ENCODE measurements around the gene SYTL2. TPM values are rescaled to one million over a fixed set of nuclear protein-coding genes. Genes with fewer than 3 reads are reported as not detected.

The SYTL2 gene
- total RNA-seq, 1 donor from 2014 or later = 25.1 TPM

GRCh38 chr11:85809863-85810262 lies 1.1 kb downstream of the SYTL2 start:
- Mint-ChIP-seq H3K4me3 (ENCODE audit: unreplicated experiment) (peak overlapping the region; percentile 71), H3K4me1 (ENCODE audit: low read depth) (peaks cover 17% of the 10 kb centered on the region), H3K27me3 (ENCODE audit: low read depth) (no peaks in the 10 kb centered on the region), H3K36me3 (ENCODE audit: low read depth) (no peaks in the 10 kb centered on the region), H3K9me3 (ENCODE audit: low read depth) (no peaks in the 10 kb centered on the region), H3K27ac (ENCODE audit: unreplicated experiment) (no peak overlapping the region)
- DNase-seq (ENCODE audit: low spot score) = no peak
- peak; percentile 57 for TF ChIP-seq CTCF (IDR thresholded peaks at IDR 0.05)

DNA sequence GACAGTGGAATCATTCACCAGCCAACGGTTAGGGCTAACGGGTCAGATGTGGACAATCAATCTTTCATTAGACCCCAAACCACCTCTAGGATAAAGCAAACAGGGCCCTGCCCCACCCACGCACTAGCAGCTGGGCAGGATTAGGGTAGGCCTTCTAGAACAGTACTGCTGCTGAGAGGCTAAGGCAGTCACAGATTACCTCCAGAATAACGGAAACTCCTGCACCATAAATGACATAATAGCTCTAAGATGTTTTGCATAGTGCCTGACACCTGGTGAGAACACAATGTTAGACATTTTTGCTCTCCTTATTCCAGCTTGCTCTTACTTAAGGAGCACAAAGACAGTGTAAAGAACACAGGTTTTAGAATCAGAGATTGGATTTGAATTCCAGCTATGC lies 1.8 kb downstream of the SYTL2 start:
- no peaks in the 10 kb centered on the region for H3K27me3 Mint-ChIP-seq (ENCODE audit: low read depth)
- no peaks in the 10 kb centered on the region for H3K36me3 Mint-ChIP-seq (ENCODE audit: low read depth)
- no peak overlapping the region for H3K27ac Mint-ChIP-seq (ENCODE audit: unreplicated experiment)
- no peaks in the 10 kb centered on the region for H3K9me3 Mint-ChIP-seq (ENCODE audit: low read depth)
- no peak for DNase-seq (ENCODE audit: low spot score)
- H3K4me1 Mint-ChIP-seq (ENCODE audit: low read depth) = peaks cover 16% of the 10 kb centered on the region
- no peak for TF ChIP-seq CTCF (IDR thresholded peaks at IDR 0.05)
- H3K4me3 Mint-ChIP-seq (ENCODE audit: unreplicated experiment) = peak overlapping the region; percentile 71

DNA sequence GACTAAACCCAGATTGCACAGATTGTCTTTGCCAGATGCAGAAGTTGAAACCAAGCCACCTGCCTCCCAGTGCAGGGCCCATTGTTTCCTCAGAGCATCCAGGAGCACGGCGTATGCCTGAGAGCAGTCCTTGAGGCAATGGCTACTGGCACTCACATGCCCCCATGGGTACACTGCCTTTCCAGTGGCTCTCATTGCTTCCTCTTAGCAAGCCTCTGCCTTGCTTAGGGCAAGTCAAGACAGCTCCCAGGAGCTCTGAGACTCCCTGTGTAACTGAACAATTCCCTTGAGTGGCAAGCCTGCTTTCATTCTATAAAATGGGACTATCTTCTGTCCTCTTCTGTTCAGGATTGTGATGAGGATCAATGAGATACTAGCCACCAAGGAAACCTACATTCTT lies 4.1 kb downstream of the SYTL2 start:
- Mint-ChIP-seq H3K9me3 (ENCODE audit: low read depth) (no peaks in the 10 kb centered on the region), H3K27ac (ENCODE audit: unreplicated experiment) (no peak overlapping the region), H3K36me3 (ENCODE audit: low read depth) (no peaks in the 10 kb centered on the region), H3K4me1 (ENCODE audit: low read depth) (peaks cover 16% of the 10 kb centered on the region), H3K4me3 (ENCODE audit: unreplicated experiment) (no peak overlapping the region), H3K27me3 (ENCODE audit: low read depth) (no peaks in the 10 kb centered on the region)
- TF ChIP-seq CTCF (IDR thresholded peaks at IDR 0.05) = no peak
- DNase-seq (ENCODE audit: low spot score) = no peak

GRCh38 chr11:85806016-85806415 lies 4.9 kb downstream of the SYTL2 start:
- no peak for DNase-seq (ENCODE audit: low spot score)
- no peak for TF ChIP-seq CTCF (IDR thresholded peaks at IDR 0.05)
- no peaks in the 10 kb centered on the region for H3K27me3 Mint-ChIP-seq (ENCODE audit: low read depth)
- H3K9me3 Mint-ChIP-seq (ENCODE audit: low read depth) = no peaks in the 10 kb centered on the region
- peaks cover 13% of the 10 kb centered on the region for H3K4me1 Mint-ChIP-seq (ENCODE audit: low read depth)
- no peak overlapping the region for H3K27ac Mint-ChIP-seq (ENCODE audit: unreplicated experiment)
- no peaks in the 10 kb centered on the region for H3K36me3 Mint-ChIP-seq (ENCODE audit: low read depth)
- H3K4me3 Mint-ChIP-seq (ENCODE audit: unreplicated experiment) = no peak overlapping the region

DNA sequence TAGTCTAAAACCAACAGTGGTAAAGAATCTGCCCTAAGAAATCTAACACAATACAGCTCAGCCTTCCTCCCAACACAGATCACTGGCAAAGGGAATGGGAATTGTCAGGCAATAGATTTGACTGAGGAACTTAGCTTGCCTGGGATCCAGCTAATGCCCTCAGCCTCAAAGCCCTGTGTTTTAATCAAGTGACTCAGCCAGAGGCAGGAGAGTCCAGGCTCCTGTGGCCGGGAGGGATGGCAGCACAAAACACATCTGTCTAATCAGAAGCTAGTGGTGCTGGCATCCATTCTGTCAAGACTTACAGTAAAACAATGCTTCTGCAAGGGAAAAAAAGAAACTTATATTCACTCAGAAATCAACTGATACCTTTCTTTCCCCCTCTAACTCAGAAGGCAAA lies 5.6 kb downstream of the SYTL2 start:
- H3K36me3 Mint-ChIP-seq (ENCODE audit: low read depth) = no peaks in the 10 kb centered on the region
- peaks cover 10% of the 10 kb centered on the region for H3K4me1 Mint-ChIP-seq (ENCODE audit: low read depth)
- no peak overlapping the region for H3K27ac Mint-ChIP-seq (ENCODE audit: unreplicated experiment)
- TF ChIP-seq CTCF (IDR thresholded peaks at IDR 0.05) = no peak
- no peak overlapping the region for H3K4me3 Mint-ChIP-seq (ENCODE audit: unreplicated experiment)
- DNase-seq (ENCODE audit: low spot score) = no peak
- no peaks in the 10 kb centered on the region for H3K9me3 Mint-ChIP-seq (ENCODE audit: low read depth)
- H3K27me3 Mint-ChIP-seq (ENCODE audit: low read depth) = no peaks in the 10 kb centered on the region
